Epithelial cell of esophagus (primary cell): ENCODE data around the gene SLC44A1.
A peak's percentile ranks its signal among the peaks of the same experiment; 100 is the strongest.

Experiments
- DNase-seq: peaks from one replicate; pipeline ENCODE4 v3.0.0; 2010; ENCODE audit warnings: low read depth
- H3K4me3 ChIP-seq: 2 replicates; pipeline ENCODE4 v1.5.1; 2011; ENCODE audit warnings: mild to moderate bottlenecking, low read length, control low read depth
- TF ChIP-seq, protein P1 (sequence below): IDR thresholded peaks from 2 replicates; pipeline ENCODE4 v1.5.1; 2011; ENCODE audit warnings: low read depth, mild to moderate bottlenecking, low read length, control low read depth, inconsistent platforms; ENCODE audit not compliant: insufficient read depth; ENCODE audit errors: missing control alignments

SLC44A1 gene

DNA sequence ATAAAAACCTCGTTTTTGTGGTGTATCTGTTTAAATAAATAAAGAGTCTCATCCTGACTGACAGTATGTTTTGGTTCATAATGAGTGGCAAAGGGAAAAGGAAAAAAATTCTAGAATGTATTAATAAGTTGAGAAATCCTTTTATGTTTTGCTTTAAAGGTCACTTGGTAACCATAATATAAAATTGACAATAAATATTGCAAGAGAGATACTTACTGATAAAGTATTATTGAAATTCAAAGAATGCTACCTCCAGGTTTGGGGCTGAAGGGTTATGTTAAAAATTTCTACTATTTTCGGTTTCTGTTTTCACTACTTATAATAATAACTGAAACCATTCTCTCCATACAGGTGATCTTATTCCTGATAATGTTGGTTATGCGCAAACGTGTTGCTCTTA, 118.0 kb downstream of the SLC44A1 start:
- DNase-seq: no peak
- no peak overlapping the region for H3K4me3 ChIP-seq
- TF ChIP-seq, protein P1, sequence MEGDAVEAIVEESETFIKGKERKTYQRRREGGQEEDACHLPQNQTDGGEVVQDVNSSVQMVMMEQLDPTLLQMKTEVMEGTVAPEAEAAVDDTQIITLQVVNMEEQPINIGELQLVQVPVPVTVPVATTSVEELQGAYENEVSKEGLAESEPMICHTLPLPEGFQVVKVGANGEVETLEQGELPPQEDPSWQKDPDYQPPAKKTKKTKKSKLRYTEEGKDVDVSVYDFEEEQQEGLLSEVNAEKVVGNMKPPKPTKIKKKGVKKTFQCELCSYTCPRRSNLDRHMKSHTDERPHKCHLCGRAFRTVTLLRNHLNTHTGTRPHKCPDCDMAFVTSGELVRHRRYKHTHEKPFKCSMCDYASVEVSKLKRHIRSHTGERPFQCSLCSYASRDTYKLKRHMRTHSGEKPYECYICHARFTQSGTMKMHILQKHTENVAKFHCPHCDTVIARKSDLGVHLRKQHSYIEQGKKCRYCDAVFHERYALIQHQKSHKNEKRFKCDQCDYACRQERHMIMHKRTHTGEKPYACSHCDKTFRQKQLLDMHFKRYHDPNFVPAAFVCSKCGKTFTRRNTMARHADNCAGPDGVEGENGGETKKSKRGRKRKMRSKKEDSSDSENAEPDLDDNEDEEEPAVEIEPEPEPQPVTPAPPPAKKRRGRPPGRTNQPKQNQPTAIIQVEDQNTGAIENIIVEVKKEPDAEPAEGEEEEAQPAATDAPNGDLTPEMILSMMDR: no peak

DNA sequence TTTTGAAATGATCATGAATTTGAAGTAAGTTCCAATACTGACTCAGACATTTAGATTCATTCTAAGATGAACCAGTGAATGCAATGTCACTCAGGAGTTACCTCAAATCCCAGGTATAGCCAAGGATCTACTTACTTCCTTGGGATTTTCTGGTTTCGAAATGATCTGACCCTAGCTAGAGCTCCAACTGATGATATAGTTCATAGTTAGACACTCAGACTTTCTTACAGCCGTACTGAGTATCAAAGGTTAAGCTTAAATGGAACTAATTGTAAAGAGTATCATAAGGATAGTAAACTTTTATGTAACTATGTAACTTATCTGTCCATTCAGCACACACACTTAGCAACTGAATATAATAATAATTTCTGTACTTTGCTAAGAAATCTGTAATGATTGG, 119.4 kb downstream of the SLC44A1 start:
- DNase-seq: no peak
- TF ChIP-seq, protein P1: no peak
- H3K4me3 ChIP-seq: no peak overlapping the region

DNA sequence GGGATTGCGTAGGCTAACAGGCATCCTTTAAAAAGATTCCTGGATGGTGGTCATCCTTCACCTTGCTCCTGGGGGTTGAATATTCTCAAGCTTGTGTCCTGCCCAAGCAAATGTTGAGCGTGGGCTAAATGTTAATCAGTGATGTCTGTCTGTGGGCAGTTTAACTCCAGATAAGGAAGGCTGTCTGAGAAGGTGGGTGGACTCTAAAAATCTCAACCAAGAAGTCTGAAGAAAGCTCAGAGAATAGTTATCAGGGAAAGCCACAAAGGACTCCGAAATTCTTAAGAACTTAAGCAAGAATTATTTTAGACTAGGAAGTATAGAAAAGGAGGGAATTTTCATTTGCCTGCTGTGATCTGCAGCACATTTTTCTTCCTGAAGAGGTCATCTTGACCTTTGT, 125.5 kb downstream of the SLC44A1 start:
- no peak overlapping the region for H3K4me3 ChIP-seq
- TF ChIP-seq, protein P1: no peak
- no peak for DNase-seq

DNA sequence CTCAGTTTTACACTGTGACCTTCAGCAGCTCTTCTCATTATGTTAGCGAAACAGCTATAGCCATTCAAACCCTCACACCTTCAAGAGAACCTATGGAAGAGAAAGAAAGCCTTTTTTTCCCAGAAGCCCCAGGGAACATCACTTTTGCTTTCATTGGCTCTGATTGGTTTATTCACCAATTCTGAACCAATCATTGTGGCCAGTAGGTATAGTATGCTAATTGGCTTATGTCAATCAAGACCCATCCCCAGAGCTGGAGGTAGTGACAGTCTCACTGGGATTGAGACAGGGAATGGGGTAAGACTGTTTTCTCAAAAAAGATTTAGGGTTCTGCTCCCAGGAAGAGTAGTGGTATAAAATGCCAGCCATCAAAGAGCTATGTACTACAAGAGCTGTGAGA, 129.3 kb downstream of the SLC44A1 start:
- no peak for DNase-seq
- TF ChIP-seq, protein P1: no peak
- H3K4me3 ChIP-seq: no peak overlapping the region

DNA sequence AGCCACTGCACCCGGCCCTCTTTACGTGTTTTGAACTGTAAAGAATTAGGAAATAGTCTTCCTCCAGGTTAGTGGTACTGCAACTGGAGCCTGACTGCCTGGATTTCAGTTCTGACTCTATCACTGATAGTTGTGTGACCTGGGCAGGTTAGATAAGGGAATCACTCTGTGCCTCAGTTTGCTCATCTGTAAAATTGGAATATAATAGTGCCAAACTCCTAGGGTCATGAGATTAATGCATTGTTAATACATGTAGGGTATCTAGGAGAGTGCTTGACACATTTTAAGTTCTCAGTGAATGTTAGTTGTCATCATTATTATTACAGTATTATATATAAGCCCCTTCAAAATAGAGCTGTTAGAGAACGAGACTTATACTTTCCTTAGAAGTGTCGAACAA, 130.9 kb downstream of the SLC44A1 start:
- H3K4me3 ChIP-seq: no peak overlapping the region
- TF ChIP-seq, protein P1: no peak

DNA sequence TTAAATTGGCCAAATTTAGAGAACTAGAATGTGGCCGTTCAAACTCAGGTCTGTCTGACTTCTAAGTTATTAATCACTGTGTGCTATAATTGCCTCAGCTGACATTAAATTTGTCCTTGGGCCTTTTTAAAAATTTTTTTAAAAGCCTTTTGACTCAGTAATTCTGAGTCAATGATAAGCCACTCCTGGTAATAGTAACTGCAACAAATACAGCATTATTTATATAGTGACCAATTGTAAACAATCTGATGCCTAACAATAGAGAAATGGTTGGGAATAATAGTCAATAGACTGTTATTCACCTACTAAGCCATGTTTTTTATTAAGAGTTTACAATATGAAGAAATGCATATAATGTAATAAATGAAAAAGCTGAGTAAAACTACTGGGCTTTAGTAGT, 132.4 kb downstream of the SLC44A1 start:
- no peak overlapping the region for H3K4me3 ChIP-seq
- peak; percentile 21 for DNase-seq
- TF ChIP-seq, protein P1: no peak

More for the DNA sequence above, 130.9 kb downstream of the SLC44A1 start:
- DNase-seq: no peak

DNA sequence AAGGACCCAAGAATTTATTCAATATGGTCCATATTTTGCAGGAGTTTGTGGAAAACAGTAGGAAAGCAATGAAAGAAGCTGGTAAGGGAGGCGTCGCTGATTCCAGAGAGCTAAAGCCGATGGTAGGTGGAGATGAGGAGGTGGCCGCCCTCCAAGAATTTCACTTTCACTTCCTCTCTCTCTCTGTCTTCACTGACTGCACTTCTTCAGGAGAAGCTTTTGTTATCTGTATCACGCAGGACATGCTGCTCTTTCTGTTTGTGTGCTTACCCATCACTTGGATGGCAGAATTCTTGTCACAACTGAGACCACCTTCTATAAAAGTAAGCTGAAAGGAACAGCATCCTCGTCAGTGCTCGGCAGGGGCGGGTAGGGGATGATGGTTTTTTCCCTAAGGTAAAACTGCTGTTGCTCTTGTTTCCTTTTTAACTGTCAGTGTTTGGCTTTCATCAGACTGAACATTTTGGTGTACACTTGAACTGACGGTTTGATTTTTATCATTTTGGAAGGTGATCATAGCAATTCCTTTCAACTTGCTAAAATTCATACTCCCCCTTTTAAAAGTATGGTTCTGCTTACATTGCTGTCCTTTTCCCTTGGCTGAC, 141.0 kb downstream of the SLC44A1 start:
- TF ChIP-seq, protein P1: no peak
- no peak for DNase-seq
- no peak overlapping the region for H3K4me3 ChIP-seq
